Measurements from ENCODE around the gene PUS3. TPM values are rescaled to one million over a fixed set of nuclear protein-coding genes. Genes with fewer than 3 reads are reported as not detected.

The PUS3 gene
- total and polyA plus RNA-seq, 3 experiments from 2014 or later = 16.5 to 19.2 (median 17.5) TPM

GRCh38 chr11:125947419-125948277, 44.6 kb upstream of the PUS3 start:
- no peak for DNase-seq
- H3K9me3 Mint-ChIP-seq = no peaks in the 10 kb centered on the region
- no peaks in the 10 kb centered on the region for H3K4me1 ChIP-seq (ENCODE audit: insufficient read depth, low read length)
- H3K36me3 ChIP-seq (ENCODE audit: insufficient read depth, low read length) = no peaks in the 10 kb centered on the region
- H3K27ac ChIP-seq (ENCODE audit: low read depth, low read length) = no peak overlapping the region
- ChIA-PET POLR2A (no interaction called here), CTCF (interaction anchor here (0.8 kb wide), 1 partner anchor 20 kb away, joined by 3 read pairs; no protein-coding TSS in a partner anchor)
- H3K9me3 ChIP-seq (ENCODE audit: low read length) = no peaks in the 10 kb centered on the region
- peaks cover under 1 to 2% (median under 1%) of the 10 kb centered on the region in 3 donors for H3K4me1 Mint-ChIP-seq
- H3K4me3 ChIP-seq (ENCODE audit: low read length) = no peak overlapping the region
- no peaks in the 10 kb centered on the region for H3K27me3 ChIP-seq (ENCODE audit: insufficient read depth, low read length, poor library complexity, severe bottlenecking)
- no peak overlapping the region for H3K27ac Mint-ChIP-seq
- no peaks in the 10 kb centered on the region for H3K36me3 Mint-ChIP-seq
- peaks cover 3 to 13% of the 10 kb centered on the region in 2 donors for H3K27me3 Mint-ChIP-seq
- no peak overlapping the region for H3K4me3 Mint-ChIP-seq

- no peaks in the 10 kb centered on the region for H3K36me3 Mint-ChIP-seq
- Histone ChIP-seq H3K27ac (ENCODE audit: low read depth, low read length) (no peak overlapping the region), H3K27me3 (ENCODE audit: insufficient read depth, low read length, poor library complexity, severe bottlenecking) (no peaks in the 10 kb centered on the region), H3K9me3 (ENCODE audit: low read length) (no peaks in the 10 kb centered on the region), H3K36me3 (ENCODE audit: insufficient read depth, low read length) (no peaks in the 10 kb centered on the region), H3K4me1 (ENCODE audit: insufficient read depth, low read length) (no peaks in the 10 kb centered on the region), H3K4me3 (ENCODE audit: low read length) (no peak overlapping the region)
- peaks cover 3 to 13% of the 10 kb centered on the region in 2 donors for H3K27me3 Mint-ChIP-seq
- ChIA-PET POLR2A (no interaction called here), CTCF (interaction anchor here (0.9 kb wide), 1 partner anchor 247 kb away, joined by 3 read pairs; no protein-coding TSS in a partner anchor)
- H3K27ac Mint-ChIP-seq = no peak overlapping the region
- no peaks in the 10 kb centered on the region for H3K9me3 Mint-ChIP-seq
- peaks cover 5 to 9% (median 8%) of the 10 kb centered on the region in 3 donors for H3K4me1 Mint-ChIP-seq
- no peak overlapping the region for H3K4me3 Mint-ChIP-seq
- DNase-seq = no peak
Measured at GRCh38 chr11:125946712-125947418, 43.9 kb upstream of the PUS3 start.

- Mint-ChIP-seq H3K27me3 (peaks cover 0 to 8% of the 10 kb centered on the region in 2 donors), H3K4me1 (peaks cover 5 to 10% (median 9%) of the 10 kb centered on the region in 3 donors), H3K36me3 (no peaks in the 10 kb centered on the region), H3K9me3 (no peaks in the 10 kb centered on the region), H3K27ac (no peak within 1 kb of the TSS), H3K4me3 (no peak within 1 kb of the TSS)
- no peak for DNase-seq
- Histone ChIP-seq H3K36me3 (ENCODE audit: insufficient read depth, low read length) (no peaks in the 10 kb centered on the region), H3K27me3 (ENCODE audit: insufficient read depth, low read length, poor library complexity, severe bottlenecking) (no peaks in the 10 kb centered on the region), H3K9me3 (ENCODE audit: low read length) (no peaks in the 10 kb centered on the region), H3K4me1 (ENCODE audit: insufficient read depth, low read length) (no peaks in the 10 kb centered on the region), H3K4me3 (ENCODE audit: low read length) (no peak within 1 kb of the TSS), H3K27ac (ENCODE audit: low read depth, low read length) (no peak within 1 kb of the TSS)
- ChIA-PET CTCF (interaction anchor here (0.9 kb wide), 1 partner anchor 248 kb away, joined by 3 read pairs; no protein-coding TSS in a partner anchor), POLR2A (no interaction called here)
Measured at GRCh38 chr11:125945797-125946520, 43.0 kb upstream of the PUS3 start, which contains the start of gene VSIG10L2. Gene VSIG10L2, plus strand, starts transcription at chr11:125946044. Its CDS starts 12 bp downstream, at chr11:125946056.

- peaks cover 5 to 10% (median 9%) of the 10 kb centered on the region in 3 donors for H3K4me1 Mint-ChIP-seq
- H3K4me3 Mint-ChIP-seq = no peak overlapping the region
- CTCF ChIA-PET = interaction anchor here (1.2 kb wide), 1 partner anchor 15 kb away, joined by 3 read pairs; no protein-coding TSS in a partner anchor
- no peak overlapping the region for H3K4me3 ChIP-seq (ENCODE audit: low read length)
- no peaks in the 10 kb centered on the region for H3K36me3 ChIP-seq (ENCODE audit: insufficient read depth, low read length)
- H3K9me3 ChIP-seq (ENCODE audit: low read length) = no peaks in the 10 kb centered on the region
- no peak overlapping the region for H3K27ac Mint-ChIP-seq
- H3K4me1 ChIP-seq (ENCODE audit: insufficient read depth, low read length) = no peaks in the 10 kb centered on the region
- no peaks in the 10 kb centered on the region for H3K27me3 ChIP-seq (ENCODE audit: insufficient read depth, low read length, poor library complexity, severe bottlenecking)
- H3K9me3 Mint-ChIP-seq = no peaks in the 10 kb centered on the region
- H3K27me3 Mint-ChIP-seq = peaks cover 0 to 8% of the 10 kb centered on the region in 2 donors
- H3K27ac ChIP-seq (ENCODE audit: low read depth, low read length) = no peak overlapping the region
- POLR2A ChIA-PET = no interaction called here
- DNase-seq = no peak
- no peaks in the 10 kb centered on the region for H3K36me3 Mint-ChIP-seq
Measured at GRCh38 chr11:125945011-125945796, 42.2 kb upstream of the PUS3 start.

- no peak overlapping the region for H3K4me3 Mint-ChIP-seq
- DNase-seq = no peak
- H3K9me3 Mint-ChIP-seq = no peaks in the 10 kb centered on the region
- CTCF ChIA-PET = interaction anchor here (1.2 to 1.7 kb wide), 3 partner anchors 14 to 249 kb away, joined by 3 read pairs; no protein-coding TSS in a partner anchor
- H3K4me1 ChIP-seq (ENCODE audit: insufficient read depth, low read length) = no peaks in the 10 kb centered on the region
- H3K27me3 Mint-ChIP-seq = peaks cover 0 to 8% of the 10 kb centered on the region in 2 donors
- H3K36me3 Mint-ChIP-seq = no peaks in the 10 kb centered on the region
- no peak overlapping the region for H3K27ac ChIP-seq (ENCODE audit: low read depth, low read length)
- H3K27ac Mint-ChIP-seq = peak overlapping the region in 1 of 8 donors; percentile 40
- peaks cover 5 to 10% (median 9%) of the 10 kb centered on the region in 3 donors for H3K4me1 Mint-ChIP-seq
- no peaks in the 10 kb centered on the region for H3K36me3 ChIP-seq (ENCODE audit: insufficient read depth, low read length)
- no peaks in the 10 kb centered on the region for H3K27me3 ChIP-seq (ENCODE audit: insufficient read depth, low read length, poor library complexity, severe bottlenecking)
- H3K4me3 ChIP-seq (ENCODE audit: low read length) = no peak overlapping the region
- POLR2A ChIA-PET = no interaction called here
- no peaks in the 10 kb centered on the region for H3K9me3 ChIP-seq (ENCODE audit: low read length)
Measured at GRCh38 chr11:125944350-125945010, 41.5 kb upstream of the PUS3 start.

GRCh38 chr11:125943661-125944349, 40.8 kb upstream of the PUS3 start:
- H3K4me1 Mint-ChIP-seq = peaks cover 5 to 11% (median 10%) of the 10 kb centered on the region in 3 donors
- ChIA-PET POLR2A (no interaction called here), CTCF (interaction anchor here (1.1 to 1.7 kb wide), 3 partner anchors 16 to 250 kb away, joined by 3 read pairs; no protein-coding TSS in a partner anchor)
- H3K36me3 Mint-ChIP-seq = no peaks in the 10 kb centered on the region
- no peaks in the 10 kb centered on the region for H3K4me1 ChIP-seq (ENCODE audit: insufficient read depth, low read length)
- H3K36me3 ChIP-seq (ENCODE audit: insufficient read depth, low read length) = no peaks in the 10 kb centered on the region
- H3K27me3 ChIP-seq (ENCODE audit: insufficient read depth, low read length, poor library complexity, severe bottlenecking) = no peaks in the 10 kb centered on the region
- no peak overlapping the region for H3K4me3 ChIP-seq (ENCODE audit: low read length)
- DNase-seq = no peak
- no peaks in the 10 kb centered on the region for H3K9me3 Mint-ChIP-seq
- no peaks in the 10 kb centered on the region for H3K9me3 ChIP-seq (ENCODE audit: low read length)
- H3K27me3 Mint-ChIP-seq = peaks cover 0 to 5% of the 10 kb centered on the region in 2 donors
- H3K27ac Mint-ChIP-seq = peak overlapping the region in 1 of 8 donors; percentile 40
- H3K27ac ChIP-seq (ENCODE audit: low read depth, low read length) = no peak overlapping the region
- no peak overlapping the region for H3K4me3 Mint-ChIP-seq
